HK-2 (cell line): ENCODE results near the gene CHST4.
"Not testable (repeated sequence)": the region's sequence is repeated elsewhere in the genome, so short reads cannot be mapped to it uniquely, and the experiment has no call there.

Source experiments
- DNase-seq: peaks from one replicate; pipeline ENCODE4 v3.0.0-alpha.2; 2018; ENCODE audit not compliant: unreplicated experiment

The CHST4 gene

GRCh38 chr16:71569621-71570020 lies 43.4 kb downstream of the CHST4 start:
- DNase-seq: no peak

- no peak for DNase-seq
These were observed 43.9 kb downstream of the CHST4 start for GRCh38 chr16:71570144-71570543.

DNA sequence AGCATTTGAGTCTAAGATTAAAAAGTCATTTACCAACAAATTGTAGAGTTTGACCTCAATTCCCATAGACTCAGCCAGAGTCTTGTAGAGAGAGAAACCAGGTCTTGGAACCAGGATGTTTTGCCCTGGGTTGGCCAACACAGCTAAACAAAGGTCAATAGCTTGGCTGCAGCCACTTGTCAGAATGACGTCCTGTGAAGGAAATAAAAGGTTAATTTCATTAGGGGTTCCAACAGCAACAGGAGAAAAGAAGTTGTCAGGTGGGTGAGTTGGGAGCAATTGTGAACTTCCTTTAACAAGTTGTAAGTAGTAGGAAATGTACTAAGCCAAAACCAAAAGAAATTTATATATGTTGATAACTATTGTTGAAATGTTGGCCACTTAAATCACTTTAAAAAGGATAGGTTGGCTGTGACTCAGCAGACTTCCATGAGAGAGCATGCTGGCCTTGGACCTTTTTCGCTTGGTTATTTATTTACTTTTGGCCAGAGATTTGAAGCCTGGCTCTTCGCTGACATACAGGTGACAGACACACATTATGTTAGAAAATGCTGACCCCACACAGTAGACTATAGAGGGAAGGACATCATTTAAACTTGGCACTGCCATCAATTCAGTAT lies 46.4 kb downstream of the CHST4 start:
- DNase-seq: no peak

GRCh38 chr16:71573387-71574094 lies 47.3 kb downstream of the CHST4 start:
- DNase-seq: no peak

GRCh38 chr16:71574702-71575101 lies 48.5 kb downstream of the CHST4 start:
- DNase-seq: no peak

DNA sequence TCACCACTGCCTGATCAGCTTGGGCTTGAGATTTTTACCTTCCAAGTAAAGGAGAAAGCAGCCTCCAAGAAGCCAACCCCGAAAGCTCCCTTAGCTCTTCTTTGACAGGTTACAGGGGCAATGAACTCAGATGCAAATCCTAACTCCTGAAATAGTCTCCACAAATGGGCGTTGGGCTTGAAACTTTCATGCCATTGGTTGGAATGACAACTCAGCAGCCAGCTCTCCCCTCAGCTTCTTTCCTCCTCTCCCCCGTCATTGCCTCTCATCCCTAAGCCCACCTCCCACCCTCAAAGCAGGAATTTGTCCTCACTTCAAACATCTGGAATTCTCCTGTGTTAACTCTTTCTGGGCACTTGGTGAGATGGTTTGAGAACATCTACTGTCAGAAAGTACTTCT lies 50.7 kb downstream of the CHST4 start, which contains the start of gene TAT:
TSS of gene TAT (minus strand) at position 122 of the 400 bp plus-strand sequence. CDS start 677 bp downstream, outside the sequence.
- DNase-seq: no peak

GRCh38 chr16:71582553-71582848 lies 56.3 kb downstream of the CHST4 start:
- not testable (repeated sequence) for DNase-seq

- DNase-seq: no peak
These were observed 58.5 kb downstream of the CHST4 start for GRCh38 chr16:71584543-71585317.

GRCh38 chr16:71585318-71585703 lies 59.1 kb downstream of the CHST4 start:
- DNase-seq: no peak
